ENCODE data around the gene TRPM3.

Gene TRPM3

GRCh38 chr9:70569791-70570190 lies 551.6 kb downstream of the TRPM3 start:
- DNase-seq = no peak

DNA sequence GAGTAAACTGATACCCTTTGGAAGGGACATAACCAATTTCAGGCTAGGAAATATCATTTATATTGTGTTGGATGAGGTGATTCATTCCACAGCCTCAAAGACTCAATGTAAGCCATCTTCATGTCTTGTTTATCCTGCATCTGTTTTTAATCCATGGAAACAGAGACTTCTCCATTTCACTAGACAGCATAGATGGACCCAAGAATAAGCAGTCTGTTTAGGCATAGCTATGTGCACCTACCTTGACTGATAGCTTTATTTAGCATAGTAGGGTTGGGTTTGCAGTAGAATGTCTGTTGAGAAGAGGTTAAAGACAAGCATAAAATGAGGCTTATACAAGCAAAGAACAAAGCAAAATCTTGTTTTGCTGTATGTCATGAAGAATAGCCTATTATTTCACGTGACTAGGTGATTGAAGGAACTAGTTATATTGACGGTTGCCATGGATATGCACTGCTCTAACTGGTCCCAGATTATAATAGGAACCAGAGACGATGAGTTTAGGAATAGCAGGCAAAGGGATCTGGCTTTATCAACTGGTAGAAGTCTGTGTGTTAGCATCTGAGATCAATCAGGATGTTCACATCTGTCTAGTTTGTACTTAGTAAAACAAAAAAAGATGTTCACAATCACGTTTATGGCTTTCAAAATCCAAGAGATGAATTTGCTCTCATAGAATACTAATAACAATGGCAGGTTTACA lies 552.2 kb downstream of the TRPM3 start:
- no peak for DNase-seq

GRCh38 chr9:70567511-70567910 lies 553.9 kb downstream of the TRPM3 start:
- DNase-seq = no peak

GRCh38 chr9:70566751-70567150 lies 554.7 kb downstream of the TRPM3 start:
- no peak for DNase-seq

DNA sequence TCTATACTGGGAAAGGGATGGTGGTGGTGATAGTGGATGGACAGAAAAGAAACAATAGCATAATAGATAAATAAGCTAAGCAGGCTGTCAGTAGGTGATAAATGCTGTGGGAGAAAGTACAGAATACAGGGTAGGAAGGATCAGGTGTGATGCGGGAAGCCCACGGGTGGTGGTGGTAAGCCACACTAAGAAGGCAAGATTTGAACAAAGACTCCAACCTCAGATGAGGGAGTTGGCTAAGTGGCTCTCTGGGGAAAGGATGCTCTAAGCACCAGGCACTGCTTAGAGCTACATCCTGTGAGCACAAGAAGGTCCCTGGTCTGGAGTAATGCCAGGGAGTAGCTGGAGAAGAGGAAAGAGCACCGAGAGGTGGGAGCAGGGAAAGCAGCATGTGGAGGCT lies 555.4 kb downstream of the TRPM3 start:
- no peak for DNase-seq

DNA sequence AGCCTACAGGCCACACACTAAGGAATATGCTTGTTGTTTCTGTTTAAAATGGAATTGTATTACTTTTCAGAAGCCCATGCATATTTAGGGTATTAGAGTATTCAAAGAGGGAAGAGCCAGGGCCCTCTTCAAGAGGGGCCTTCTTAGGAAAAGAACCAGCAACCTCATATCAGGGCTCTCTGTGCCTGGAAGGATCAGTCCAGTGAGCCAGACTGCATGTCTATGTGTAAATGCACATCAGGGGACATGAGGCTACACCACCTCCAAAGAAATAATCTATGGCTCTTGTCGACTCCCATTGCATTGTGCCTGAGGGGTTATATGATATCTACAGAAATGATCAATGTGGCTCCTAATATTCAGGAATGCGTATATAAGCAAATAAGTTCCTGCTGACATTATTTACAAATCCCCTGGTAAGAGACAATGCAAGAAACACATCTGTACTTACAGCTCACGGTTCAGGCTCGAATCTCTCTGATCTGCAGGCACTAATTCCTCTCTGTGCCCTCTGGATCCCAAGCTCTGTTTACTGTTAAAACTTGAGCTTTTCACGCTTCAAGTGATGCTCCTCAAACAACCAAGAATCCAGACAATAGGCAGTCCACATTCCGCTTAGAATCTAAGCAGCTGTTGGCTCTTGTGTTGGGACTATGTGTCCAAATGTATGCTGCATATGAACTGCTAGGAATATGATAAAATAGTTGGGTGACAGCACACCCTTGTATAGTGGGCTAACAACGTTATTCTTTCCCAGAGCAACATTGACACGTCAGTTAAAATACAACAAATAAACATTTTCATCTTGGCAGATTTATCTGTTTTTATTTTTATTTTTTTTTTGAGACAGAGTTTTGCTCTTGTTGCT lies 556.7 kb downstream of the TRPM3 start:
- DNase-seq = no peak

DNA sequence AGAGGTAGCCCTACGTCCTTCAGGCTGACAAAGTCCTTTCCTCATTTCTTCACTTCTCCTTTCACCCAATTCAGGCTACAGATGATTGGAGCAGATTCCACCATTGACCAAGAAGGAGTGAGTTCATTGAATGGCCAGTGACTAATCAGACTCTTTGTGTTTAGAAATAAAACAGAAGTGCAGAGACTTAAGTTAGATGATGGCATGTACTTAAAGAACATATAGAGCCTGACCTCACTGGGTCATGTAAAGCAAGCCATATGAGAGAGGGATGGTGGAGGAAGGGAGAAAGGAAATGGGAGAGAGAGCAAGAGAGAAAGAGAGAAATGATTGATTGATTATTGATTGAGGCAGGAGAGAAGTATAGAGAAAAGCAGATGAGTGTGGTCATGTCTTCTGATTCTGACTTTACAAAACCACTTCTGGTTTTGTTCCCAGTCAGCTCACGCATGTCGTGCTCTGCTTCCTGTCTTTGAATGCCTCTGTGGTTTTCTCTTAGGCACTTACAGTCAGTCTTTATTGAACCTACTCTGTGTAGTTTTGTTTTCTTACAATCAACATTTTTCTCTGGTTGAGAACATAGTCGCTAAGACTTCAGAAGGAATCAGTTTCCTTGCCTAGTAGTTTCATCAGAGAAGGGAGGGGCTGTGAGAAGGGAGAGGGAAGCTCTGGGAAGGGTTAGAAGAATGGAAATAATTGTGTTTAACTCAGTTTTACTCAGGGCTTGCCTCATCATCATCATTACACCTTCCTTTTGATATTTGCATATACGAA lies 557.8 kb downstream of the TRPM3 start:
- no peak for DNase-seq

- no peak for DNase-seq
Measured at GRCh38 chr9:70563010-70563409, 558.4 kb downstream of the TRPM3 start.

DNA sequence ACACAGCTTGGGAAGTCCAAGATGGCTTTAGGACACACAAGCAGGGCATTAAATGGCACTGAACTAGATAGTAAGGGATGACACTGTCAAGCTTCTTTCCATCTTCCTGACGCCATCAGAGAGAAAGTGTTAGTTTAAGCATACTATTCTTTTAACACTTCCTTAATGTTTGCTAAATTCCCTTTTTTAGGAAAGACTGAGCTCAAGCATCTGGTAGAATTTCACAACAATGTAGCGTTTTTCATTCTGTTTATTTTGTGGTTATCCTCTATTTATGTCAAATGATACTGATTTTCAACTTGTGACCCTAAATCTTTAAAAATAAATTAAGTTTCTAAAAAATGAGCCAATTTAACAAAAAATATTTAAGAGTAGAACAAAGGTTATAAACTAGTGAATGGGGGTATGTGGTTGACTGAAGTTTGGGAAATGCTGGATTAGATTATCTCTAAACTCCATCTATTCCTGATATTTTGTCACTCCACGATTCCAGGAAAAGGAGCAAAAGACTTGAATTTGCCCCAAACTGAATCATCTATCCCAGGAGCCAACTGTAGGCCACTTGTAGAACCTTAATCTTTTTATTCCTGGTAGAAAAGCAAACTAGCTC lies 559.5 kb downstream of the TRPM3 start:
- no peak for DNase-seq

- no peak for DNase-seq
Measured at GRCh38 chr9:70561111-70561510, 560.3 kb downstream of the TRPM3 start.

- DNase-seq = no peak
Measured at GRCh38 chr9:70559102-70559501, 562.3 kb downstream of the TRPM3 start.

DNA sequence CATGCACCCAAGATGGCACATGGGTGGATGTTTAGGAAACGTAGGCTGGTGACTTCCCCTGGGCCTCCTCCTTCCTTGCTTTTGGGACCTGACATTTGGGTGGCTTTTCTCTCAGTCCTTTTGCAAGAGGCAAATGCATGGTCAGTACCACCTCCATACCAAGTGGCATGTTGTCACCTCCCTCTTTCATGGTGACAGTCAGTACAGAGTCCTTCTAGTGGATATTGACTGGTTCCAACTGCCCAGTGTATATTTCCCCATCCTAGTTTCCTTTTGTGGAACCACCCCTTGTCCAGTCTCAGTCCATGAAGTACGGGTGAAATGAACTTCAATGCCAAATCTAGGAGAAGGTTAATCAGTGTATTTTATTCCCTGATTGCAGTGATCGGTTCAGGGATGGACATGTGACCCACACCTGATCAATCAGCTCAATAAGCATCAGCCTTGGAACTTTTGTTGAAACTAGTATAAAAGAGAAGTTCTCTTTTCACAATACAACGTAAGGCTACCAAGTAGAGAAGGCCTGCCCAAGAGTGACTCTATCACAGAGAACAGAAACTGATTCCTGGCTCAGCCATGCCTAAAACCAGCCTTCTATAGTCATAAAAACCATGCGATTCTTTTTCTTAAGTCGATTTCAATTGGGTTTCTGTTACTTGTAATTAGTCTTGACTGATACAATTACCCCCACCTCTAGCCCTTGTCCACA lies 563.6 kb downstream of the TRPM3 start:
- DNase-seq = no peak

GRCh38 chr9:70556771-70557170 lies 564.6 kb downstream of the TRPM3 start:
- no peak for DNase-seq

GRCh38 chr9:70554881-70555280 lies 566.5 kb downstream of the TRPM3 start:
- no peak for DNase-seq

DNA sequence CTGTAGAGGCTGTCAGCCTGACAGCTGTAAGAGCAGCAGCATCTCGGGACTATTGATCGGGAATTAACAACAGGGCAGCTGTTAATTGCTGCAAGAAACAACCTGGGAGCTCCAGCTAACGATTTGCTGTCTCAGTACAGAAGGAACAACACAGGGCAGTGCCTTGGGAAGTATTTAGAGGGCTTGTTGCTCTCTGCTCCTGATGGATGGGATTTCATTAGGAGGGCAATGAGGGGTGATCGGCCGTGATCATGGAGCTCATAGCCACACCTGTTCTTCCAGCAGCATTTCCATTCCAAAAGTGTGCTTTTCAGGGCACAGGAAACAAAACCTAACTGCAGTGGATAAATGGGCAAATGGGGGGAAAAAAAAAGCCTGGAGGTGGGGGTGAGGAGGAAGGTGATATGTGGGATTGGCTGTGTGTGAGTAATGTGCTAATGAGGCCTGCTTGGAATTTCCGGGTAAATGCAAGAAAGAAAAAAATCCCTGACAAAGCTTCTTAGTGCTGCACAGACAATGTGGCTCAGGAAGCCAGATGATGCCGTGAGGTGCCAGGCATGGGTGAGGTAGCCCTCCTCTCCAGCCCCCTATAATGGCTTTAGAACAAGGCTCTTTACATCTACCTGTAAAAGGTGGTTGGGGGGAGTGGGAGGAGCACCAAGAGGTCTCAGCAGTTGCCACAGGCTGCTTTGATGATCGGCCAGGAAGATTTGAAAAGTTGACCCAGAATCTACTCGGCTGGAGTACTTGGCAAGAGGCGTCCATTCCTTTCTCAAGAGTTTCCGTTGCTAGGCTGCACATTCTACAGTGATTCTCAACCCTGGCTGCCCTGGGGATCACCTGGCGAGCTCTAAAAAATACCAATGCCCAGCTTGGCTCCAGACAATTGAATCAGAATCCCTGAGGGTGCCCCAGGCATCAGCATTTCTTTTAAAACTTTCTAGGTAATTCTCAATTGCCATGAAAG lies 567.4 kb downstream of the TRPM3 start:
- DNase-seq = no peak

GRCh38 chr9:70552561-70552960 lies 568.9 kb downstream of the TRPM3 start:
- DNase-seq = no peak

DNA sequence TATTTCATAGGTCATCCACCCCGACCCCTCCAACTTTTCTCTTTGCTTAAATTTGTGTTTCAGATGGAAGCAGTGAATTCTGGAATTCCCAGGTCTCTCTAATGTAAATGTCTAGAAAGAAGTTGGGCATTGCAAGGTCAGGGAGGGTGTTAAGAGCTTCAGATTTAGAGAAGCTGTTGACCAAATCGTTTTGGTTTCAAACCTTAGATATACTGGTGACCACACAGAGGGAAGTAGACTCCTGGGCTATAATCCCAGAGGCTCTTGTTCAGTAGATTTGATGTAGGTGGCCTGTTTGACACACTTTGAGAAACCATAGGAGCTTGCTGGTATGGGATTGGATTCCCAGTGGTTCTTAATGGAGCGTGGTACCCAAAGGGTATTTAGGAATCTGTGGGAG lies 569.6 kb downstream of the TRPM3 start:
- no peak for DNase-seq

- DNase-seq = no peak
Measured at GRCh38 chr9:70551396-70551795, 570.0 kb downstream of the TRPM3 start.

- DNase-seq = no peak
Measured at GRCh38 chr9:70549926-70550325, 571.5 kb downstream of the TRPM3 start.

- DNase-seq = no peak
Measured at GRCh38 chr9:70542311-70542931, 579.0 kb downstream of the TRPM3 start.

- no peak for DNase-seq
Measured at GRCh38 chr9:70540016-70540415, 581.4 kb downstream of the TRPM3 start.

Data from SHP77 treated with DMSO at 0.1 percent for 48 hours (cell line).